ENCODE results near the gene BABAM2. TPM values are rescaled to one million over a fixed set of nuclear protein-coding genes. Genes with fewer than 3 reads are reported as not detected.

Gene BABAM2
- total RNA-seq, 2 experiments from 2014 or later: 19.7 to 33.2 TPM

- Histone ChIP-seq H2AFZ (ENCODE audit: low read length) (no peak overlapping the region), H3K9me2 (ENCODE audit: insufficient read depth, low read length) (no peaks in the 10 kb centered on the region), H3K79me2 (ENCODE audit: insufficient read depth, low read depth, low read length) (no peaks in the 10 kb centered on the region), H3K36me3 (ENCODE audit: insufficient read depth, low read length) (no peaks in the 10 kb centered on the region), H3K4me1 (ENCODE audit: insufficient read depth, low read length, poor library complexity, severe bottlenecking) (no peaks in the 10 kb centered on the region), H4K20me1 (ENCODE audit: insufficient read depth, low read length) (no peaks in the 10 kb centered on the region), H3K27ac (ENCODE audit: low read depth, low read length, poor library complexity, severe bottlenecking) (no peak overlapping the region), H3K9me3 (ENCODE audit: low read length) (no peaks in the 10 kb centered on the region), H3K4me3 (ENCODE audit: low read depth, low read length, poor library complexity, severe bottlenecking) (no peak overlapping the region), H3K4me2 (ENCODE audit: low read length) (no peak overlapping the region)
- no peak for DNase-seq (ENCODE audit: low spot score)
- TF ChIP-seq EZH2phosphoT487 (IDR thresholded peaks at IDR 0.05; ENCODE audit: borderline replicate concordance, low read depth, low read length) (no peak), CTCF (conservative IDR thresholded peaks at IDR 0.05; ENCODE audit: low read length) (no peak)
- no TSS peak for BruUV-seq (replicated peaks)
- POLR2A ChIA-PET: no interaction called here
- CTCF ChIA-PET (ENCODE audit: unreplicated experiment): no interaction called here
- intact Hi-C loops (cut with micrococcal nuclease; ENCODE audit: unreplicated experiment): no loop called here
Observed at GRCh38 chr2:27931361-27931950, 40.9 kb downstream of the BABAM2 start.

GRCh38 chr2:27932396-27932795 lies 41.9 kb downstream of the BABAM2 start:
- no peaks in the 10 kb centered on the region for H3K36me3 ChIP-seq (ENCODE audit: insufficient read depth, low read length)
- no peaks in the 10 kb centered on the region for H4K20me1 ChIP-seq (ENCODE audit: insufficient read depth, low read length)
- BruUV-seq (replicated peaks): no TSS peak
- no peak overlapping the region for H3K4me2 ChIP-seq (ENCODE audit: low read length)
- H3K9me3 ChIP-seq (ENCODE audit: low read length): no peaks in the 10 kb centered on the region
- ChIA-PET CTCF (ENCODE audit: unreplicated experiment) (no interaction called here), POLR2A (no interaction called here)
- intact Hi-C loops (cut with micrococcal nuclease; ENCODE audit: unreplicated experiment): no loop called here
- TF ChIP-seq EZH2phosphoT487 (IDR thresholded peaks at IDR 0.05; ENCODE audit: borderline replicate concordance, low read depth, low read length) (no peak), CTCF (conservative IDR thresholded peaks at IDR 0.05; ENCODE audit: low read length) (no peak)
- no peaks in the 10 kb centered on the region for H3K9me2 ChIP-seq (ENCODE audit: insufficient read depth, low read length)
- H3K79me2 ChIP-seq (ENCODE audit: insufficient read depth, low read depth, low read length): no peaks in the 10 kb centered on the region
- H3K4me3 ChIP-seq (ENCODE audit: low read depth, low read length, poor library complexity, severe bottlenecking): no peak overlapping the region
- H3K4me1 ChIP-seq (ENCODE audit: insufficient read depth, low read length, poor library complexity, severe bottlenecking): no peaks in the 10 kb centered on the region
- no peak for DNase-seq (ENCODE audit: low spot score)
- H3K27ac ChIP-seq (ENCODE audit: low read depth, low read length, poor library complexity, severe bottlenecking): no peak overlapping the region
- H2AFZ ChIP-seq (ENCODE audit: low read length): no peak overlapping the region

GRCh38 chr2:27935026-27935425 lies 44.5 kb downstream of the BABAM2 start:
- intact Hi-C loops (cut with micrococcal nuclease; ENCODE audit: unreplicated experiment): no loop called here
- Histone ChIP-seq H3K4me1 (ENCODE audit: insufficient read depth, low read length, poor library complexity, severe bottlenecking) (no peaks in the 10 kb centered on the region), H3K79me2 (ENCODE audit: insufficient read depth, low read depth, low read length) (no peaks in the 10 kb centered on the region), H2AFZ (ENCODE audit: low read length) (no peak overlapping the region), H3K9me2 (ENCODE audit: insufficient read depth, low read length) (no peaks in the 10 kb centered on the region), H4K20me1 (ENCODE audit: insufficient read depth, low read length) (no peaks in the 10 kb centered on the region), H3K36me3 (ENCODE audit: insufficient read depth, low read length) (no peaks in the 10 kb centered on the region), H3K4me2 (ENCODE audit: low read length) (no peak overlapping the region), H3K9me3 (ENCODE audit: low read length) (no peaks in the 10 kb centered on the region), H3K4me3 (ENCODE audit: low read depth, low read length, poor library complexity, severe bottlenecking) (no peak overlapping the region), H3K27ac (ENCODE audit: low read depth, low read length, poor library complexity, severe bottlenecking) (no peak overlapping the region)
- ChIA-PET POLR2A (no interaction called here), CTCF (ENCODE audit: unreplicated experiment) (no interaction called here)
- no peak for DNase-seq (ENCODE audit: low spot score)
- TF ChIP-seq CTCF (conservative IDR thresholded peaks at IDR 0.05; ENCODE audit: low read length) (no peak), EZH2phosphoT487 (IDR thresholded peaks at IDR 0.05; ENCODE audit: borderline replicate concordance, low read depth, low read length) (no peak)
- BruUV-seq (replicated peaks): no TSS peak
